GM12865 (cell line): ENCODE data around the gene SFXN3.

Experiments used
- DNase-seq: peaks from one replicate; pipeline ENCODE4 v3.0.0; 2010; ENCODE audit warnings: low read depth
- H3K4me3 ChIP-seq: 2 replicates; pipeline ENCODE4 v1.5.1; 2011; ENCODE audit warnings: mild to moderate bottlenecking, low read depth, low read length, control low read depth
- TF ChIP-seq, protein P1 (sequence below): IDR thresholded peaks from 2 replicates; pipeline ENCODE4 v1.5.1; 2011; ENCODE audit warnings: low read length, control low read depth, low read depth, inconsistent platforms; ENCODE audit not compliant: insufficient read depth; ENCODE audit errors: missing control alignments

SFXN3 gene

DNA sequence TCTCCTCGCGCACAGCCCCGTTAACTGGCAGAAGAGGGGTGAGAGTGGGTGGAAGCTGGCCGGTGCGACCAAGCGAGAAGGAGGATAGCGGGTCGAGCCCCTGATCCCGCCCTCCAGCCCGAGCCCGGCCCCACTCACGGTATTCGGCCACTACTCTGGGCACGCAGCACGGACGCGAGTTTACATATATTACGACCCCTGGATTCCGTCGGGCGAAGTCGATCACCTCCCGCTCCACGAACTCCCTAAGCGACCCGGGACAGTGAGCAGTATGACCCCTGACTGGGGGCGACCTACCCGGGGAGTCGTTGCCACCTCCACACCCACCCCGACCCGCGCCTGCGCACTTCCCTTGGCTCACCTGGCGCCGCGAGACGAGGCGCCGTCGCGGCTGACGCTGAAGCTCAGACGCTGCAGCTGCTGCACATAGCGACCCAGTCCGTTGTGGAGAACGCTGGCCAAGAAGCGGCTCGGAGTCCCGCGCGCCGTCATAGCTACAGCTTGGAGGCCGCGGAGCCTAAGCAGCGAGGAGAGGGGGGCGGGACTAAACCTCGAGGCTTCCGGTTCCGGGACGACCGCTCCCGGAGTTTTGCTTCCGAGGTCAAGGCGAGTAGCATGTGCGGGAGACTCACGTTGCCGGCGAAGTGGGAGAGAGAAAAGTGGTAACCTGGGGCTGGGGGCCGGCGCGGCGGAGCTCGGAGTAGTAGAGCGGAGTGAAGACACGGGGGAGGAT, 43.9 kb upstream of the SFXN3 start, which contains the start of the genes MRPL43 and TWNK:
Gene MRPL43, minus strand, starts transcription at position 546 of the 733 bp plus-strand sequence. Its CDS starts 54 bp downstream, at position 492.
Gene TWNK, plus strand, starts transcription at position 592 of the 733 bp plus-strand sequence. CDS start 668 bp downstream, outside the sequence.
- TF ChIP-seq, protein P1, sequence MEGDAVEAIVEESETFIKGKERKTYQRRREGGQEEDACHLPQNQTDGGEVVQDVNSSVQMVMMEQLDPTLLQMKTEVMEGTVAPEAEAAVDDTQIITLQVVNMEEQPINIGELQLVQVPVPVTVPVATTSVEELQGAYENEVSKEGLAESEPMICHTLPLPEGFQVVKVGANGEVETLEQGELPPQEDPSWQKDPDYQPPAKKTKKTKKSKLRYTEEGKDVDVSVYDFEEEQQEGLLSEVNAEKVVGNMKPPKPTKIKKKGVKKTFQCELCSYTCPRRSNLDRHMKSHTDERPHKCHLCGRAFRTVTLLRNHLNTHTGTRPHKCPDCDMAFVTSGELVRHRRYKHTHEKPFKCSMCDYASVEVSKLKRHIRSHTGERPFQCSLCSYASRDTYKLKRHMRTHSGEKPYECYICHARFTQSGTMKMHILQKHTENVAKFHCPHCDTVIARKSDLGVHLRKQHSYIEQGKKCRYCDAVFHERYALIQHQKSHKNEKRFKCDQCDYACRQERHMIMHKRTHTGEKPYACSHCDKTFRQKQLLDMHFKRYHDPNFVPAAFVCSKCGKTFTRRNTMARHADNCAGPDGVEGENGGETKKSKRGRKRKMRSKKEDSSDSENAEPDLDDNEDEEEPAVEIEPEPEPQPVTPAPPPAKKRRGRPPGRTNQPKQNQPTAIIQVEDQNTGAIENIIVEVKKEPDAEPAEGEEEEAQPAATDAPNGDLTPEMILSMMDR, result no peak
- peak; percentile 84 for DNase-seq
- peak within 1 kb of the TSS; percentile 77 for H3K4me3 ChIP-seq

DNA sequence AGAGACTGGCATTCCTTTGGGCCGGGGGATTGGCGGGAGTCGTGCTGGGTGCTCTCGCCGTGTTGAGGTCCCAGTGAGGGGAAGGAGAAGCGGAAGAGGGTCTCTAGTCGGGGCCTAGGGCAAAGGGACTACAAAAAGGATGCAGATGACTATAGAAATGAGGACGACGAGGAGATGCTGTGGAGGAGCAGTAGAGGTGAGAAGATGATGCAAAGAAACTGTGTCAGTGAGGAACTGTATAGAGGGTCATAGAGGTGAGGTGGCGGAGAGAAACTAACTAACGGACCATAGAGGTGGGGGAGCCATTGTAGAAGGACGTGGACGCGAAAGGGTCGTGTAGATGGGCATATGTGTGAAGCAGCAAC, 43.4 kb upstream of the SFXN3 start:
- peak overlapping the region; percentile 77 for H3K4me3 ChIP-seq
- DNase-seq, result no peak
- TF ChIP-seq, protein P1, result no peak

DNA sequence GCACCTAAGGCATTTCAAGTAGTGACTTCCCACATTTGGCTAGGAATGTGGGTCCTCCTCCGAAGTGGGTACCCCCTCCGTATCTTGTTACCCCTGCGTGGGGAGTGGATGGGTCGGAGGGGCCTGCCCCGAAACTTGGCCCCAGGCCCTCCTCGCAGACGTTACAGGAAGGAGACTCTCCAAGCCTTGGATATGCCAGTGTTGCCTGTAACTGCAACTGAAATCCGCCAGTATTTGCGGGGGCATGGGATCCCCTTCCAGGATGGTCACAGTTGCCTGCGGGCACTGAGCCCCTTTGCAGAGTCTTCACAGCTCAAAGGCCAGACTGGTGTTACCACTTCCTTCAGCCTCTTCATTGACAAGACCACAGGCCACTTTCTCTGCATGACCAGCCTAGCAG, 42.9 kb upstream of the SFXN3 start:
- TF ChIP-seq, protein P1, result no peak
- no peak for DNase-seq

DNA sequence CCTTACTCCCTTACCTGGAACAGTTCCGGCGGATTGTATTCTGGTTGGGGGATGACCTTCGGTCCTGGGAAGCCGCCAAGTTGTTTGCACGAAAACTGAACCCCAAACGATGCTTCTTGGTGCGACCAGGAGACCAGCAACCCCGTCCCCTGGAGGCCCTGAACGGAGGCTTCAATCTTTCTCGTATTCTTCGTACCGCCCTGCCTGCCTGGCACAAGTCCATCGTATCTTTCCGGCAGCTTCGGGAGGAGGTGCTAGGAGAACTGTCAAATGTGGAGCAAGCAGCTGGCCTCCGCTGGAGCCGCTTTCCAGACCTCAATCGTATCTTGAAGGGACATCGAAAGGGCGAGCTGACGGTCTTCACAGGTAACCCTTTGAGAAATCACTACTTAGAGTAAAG, 41.9 kb upstream of the SFXN3 start:
- DNase-seq, result no peak
- TF ChIP-seq, protein P1, result no peak
- no peak overlapping the region for H3K4me3 ChIP-seq

More for the DNA sequence above, 42.9 kb upstream of the SFXN3 start:
- peak overlapping the region; percentile 77 for H3K4me3 ChIP-seq

DNA sequence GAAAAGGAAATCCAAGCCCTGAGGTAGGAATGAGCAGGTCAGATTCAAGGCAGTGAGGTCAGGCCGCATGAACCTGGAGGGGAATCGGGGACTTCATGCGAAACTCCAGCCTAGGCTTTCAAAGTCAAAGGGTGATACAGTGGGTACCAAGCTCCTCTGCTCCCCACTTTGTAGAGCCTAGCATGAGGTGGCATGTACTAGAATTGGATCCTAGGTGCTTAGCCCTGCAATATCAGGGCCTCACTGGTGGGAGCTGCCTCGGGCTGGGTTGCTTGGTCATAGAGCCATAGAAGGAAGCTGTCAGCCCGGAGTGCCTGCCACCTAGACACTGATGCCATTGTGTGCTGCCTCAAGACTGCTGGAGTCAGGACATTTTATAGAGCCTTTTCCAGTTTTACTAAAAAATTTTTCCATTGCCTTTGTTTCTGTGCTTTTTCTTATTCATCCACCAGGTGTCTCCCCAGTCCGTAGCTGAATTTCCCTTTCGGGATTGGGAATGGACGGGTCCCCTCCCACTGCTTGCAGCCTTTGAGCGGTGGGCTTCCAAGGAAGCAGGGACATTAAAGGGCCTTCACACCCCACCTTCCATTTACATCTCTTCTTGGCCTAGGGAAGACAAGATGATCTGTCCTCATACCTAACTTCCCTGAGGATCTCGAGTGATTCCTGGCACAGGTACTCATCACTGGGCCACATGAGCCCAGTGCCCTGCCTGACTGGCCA, 36.9 kb upstream of the SFXN3 start:
- DNase-seq, result no peak
- TF ChIP-seq, protein P1, result peak; percentile 16

DNA sequence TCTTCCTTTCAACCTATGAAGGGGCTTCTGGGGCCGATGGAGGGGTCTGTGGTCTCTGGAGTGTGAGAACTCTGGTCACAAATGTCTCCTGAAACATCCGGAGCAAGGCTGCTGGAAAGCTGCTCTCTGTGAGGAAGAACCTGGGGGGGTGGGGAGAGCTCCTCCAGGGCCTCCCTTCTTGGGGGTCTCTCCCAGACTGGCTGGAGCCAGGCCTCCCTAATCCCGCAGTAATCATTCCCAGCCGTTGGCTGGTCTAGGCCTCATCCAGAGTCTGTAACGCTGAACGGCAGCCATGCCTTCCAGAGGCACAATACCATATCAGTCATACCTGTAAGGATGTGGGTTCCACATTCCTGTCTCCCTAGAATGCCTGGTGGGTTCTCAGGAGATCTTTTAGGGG, 35.9 kb upstream of the SFXN3 start:
- no peak overlapping the region for H3K4me3 ChIP-seq
- DNase-seq, result no peak
- TF ChIP-seq, protein P1, result no peak

More for the DNA sequence above, 36.9 kb upstream of the SFXN3 start:
- no peak overlapping the region for H3K4me3 ChIP-seq
